GM23338 (cell line): ENCODE measurements around the gene CNN3. TPM values are rescaled to one million over a fixed set of nuclear protein-coding genes. Genes with fewer than 3 reads are reported as not detected.

ENCODE experiments used
- ATAC-seq: fragments of 200-7000 bp; cut with Tn5 transposase; 3 replicates; pipeline ENCODE4 v1.9.1; 2020
- DNase-seq: peaks from one replicate; pipeline ENCODE4 v3.0.0-alpha.2; 2015; ENCODE audit warnings: low spot score
- H2AFZ ChIP-seq: fragments of 200-600 bp; sonication (generic); 2 replicates; pipeline ENCODE4 v1.8.0; 2016; ENCODE audit warnings: antibody characterized with exemption, mild to moderate bottlenecking, moderate library complexity
- H3F3A ChIP-seq: fragments of 200-600 bp; sonication (generic); replicated peaks from 2 replicates; pipeline ENCODE4 v1.8.0; 2017; ENCODE audit warnings: antibody characterized with exemption, mixed run types, low read depth
- H3K27ac ChIP-seq: fragments of 200-600 bp; sonication (generic); 2 replicates; pipeline ENCODE4 v1.6.1; 2016; ENCODE audit warnings: low read depth
- H3K27me3 ChIP-seq: fragments of 200-600 bp; sonication (generic); 2 replicates; pipeline ENCODE4 v1.8.0; 2016; ENCODE audit warnings: mild to moderate bottlenecking, mixed run types, moderate library complexity; ENCODE audit not compliant: insufficient read depth
- H3K36me3 ChIP-seq: fragments of 200-600 bp; sonication (generic); 2 replicates; pipeline ENCODE4 v1.8.0; 2016; ENCODE audit warnings: mild to moderate bottlenecking; ENCODE audit not compliant: insufficient read depth
- H3K4me1 ChIP-seq: fragments of 200-600 bp; sonication (generic); 2 replicates; pipeline ENCODE4 v1.8.0; 2016; ENCODE audit warnings: mild to moderate bottlenecking, moderate library complexity; ENCODE audit not compliant: insufficient read depth
- H3K4me2 ChIP-seq: fragments of 200-600 bp; sonication (generic); 2 replicates; pipeline ENCODE4 v1.7.1; 2017; ENCODE audit warnings: mixed run types
- H3K4me3 ChIP-seq: fragments of 200-600 bp; sonication (generic); 2 replicates; pipeline ENCODE4 v1.6.1; 2016; ENCODE audit warnings: mixed run types
- H3K79me2 ChIP-seq: fragments of 200-600 bp; sonication (generic); replicated peaks from 2 replicates; pipeline ENCODE4 v1.8.0; 2017; ENCODE audit warnings: mild to moderate bottlenecking; ENCODE audit not compliant: insufficient read depth
- H3K9me2 ChIP-seq: fragments of 200-600 bp; sonication (generic); 2 replicates; pipeline ENCODE4 v1.8.0; 2017; ENCODE audit not compliant: insufficient read depth
- H4K20me1 ChIP-seq: fragments of 200-600 bp; sonication (generic); replicated peaks from 2 replicates; pipeline ENCODE4 v1.8.0; 2017; ENCODE audit warnings: mild to moderate bottlenecking; ENCODE audit not compliant: insufficient read depth
- H3K27ac Mint-ChIP-seq: 2 replicates; pipeline ENCODE4 v1.8.0; 2020; ENCODE audit warnings: inconsistent platforms, mild to moderate bottlenecking, moderate library complexity, mixed read lengths
- H3K27me3 Mint-ChIP-seq: 3 replicates; pipeline ENCODE4 v1.8.0; 2022; ENCODE audit warnings: low read depth, mild to moderate bottlenecking, moderate library complexity, mixed read lengths, inconsistent platforms; ENCODE audit not compliant: insufficient read depth, poor library complexity
- H3K36me3 Mint-ChIP-seq: 3 replicates; pipeline ENCODE4 v1.8.0; 2021; ENCODE audit warnings: low read depth, mild to moderate bottlenecking, inconsistent platforms, moderate library complexity, mixed read lengths
- H3K4me1 Mint-ChIP-seq: 3 replicates; pipeline ENCODE4 v1.8.0; 2020; ENCODE audit warnings: mild to moderate bottlenecking, inconsistent platforms, mixed read lengths
- H3K4me3 Mint-ChIP-seq: 3 replicates; pipeline ENCODE4 v1.8.0; 2021; ENCODE audit warnings: moderate library complexity, mild to moderate bottlenecking, inconsistent platforms, mixed read lengths
- H3K9me3 Mint-ChIP-seq: 3 replicates; pipeline ENCODE4 v1.8.0; 2020; ENCODE audit warnings: moderate library complexity, mild to moderate bottlenecking, inconsistent platforms, mixed read lengths
- CREB1 ChIP-seq: fragments of 250-450 bp; sonication (Bioruptor Pico); IDR thresholded peaks from 2 replicates; pipeline ENCODE4 v1.5.0; 2020; ENCODE audit warnings: low read depth, mild to moderate bottlenecking, moderate library complexity
- EZH2 ChIP-seq: fragments of 200-600 bp; sonication (generic); IDR thresholded peaks from one replicate; pipeline ENCODE4 v1.8.0; 2017; ENCODE audit warnings: antibody characterized with exemption, mild to moderate bottlenecking, low read depth; ENCODE audit not compliant: unreplicated experiment
- EZH2phosphoT487 ChIP-seq: fragments of 200-600 bp; sonication (generic); IDR thresholded peaks from one replicate; pipeline ENCODE4 v1.8.1; 2018; ENCODE audit warnings: antibody characterized with exemption; ENCODE audit not compliant: unreplicated experiment
- JUNB ChIP-seq: IDR thresholded peaks from one replicate; pipeline ENCODE4 v1.6.1; 2016; ENCODE audit warnings: antibody characterized with exemption; ENCODE audit not compliant: unreplicated experiment
- NANOG ChIP-seq: IDR thresholded peaks from 2 replicates; pipeline ENCODE4 v1.6.1; 2016; ENCODE audit warnings: antibody characterized with exemption, borderline replicate concordance
- POLR2AphosphoS5 ChIP-seq: IDR thresholded peaks from 2 replicates; pipeline ENCODE4 v1.6.1; 2016; ENCODE audit warnings: antibody characterized with exemption, low read depth
- STAT1 ChIP-seq: IDR thresholded peaks from one replicate; pipeline ENCODE4 v1.6.1; 2016; ENCODE audit warnings: antibody characterized with exemption; ENCODE audit not compliant: unreplicated experiment
- ZNF114 ChIP-seq: fragments of 250-450 bp; sonication (Bioruptor Pico); IDR thresholded peaks from 2 replicates; pipeline ENCODE4 v1.5.0; 2020; ENCODE audit warnings: mild to moderate bottlenecking, moderate library complexity
- ZNF331 ChIP-seq: fragments of 250-450 bp; sonication (Bioruptor Pico); IDR thresholded peaks from 2 replicates; pipeline ENCODE4 v1.5.0; 2020; ENCODE audit warnings: low read depth, mild to moderate bottlenecking, moderate library complexity
- polyA plus RNA-seq: library from polyadenylated mRNA; unstranded; fragments of >200 nt; fragmentation: Nextera tagmentation; extraction: Ambion mirVana; gene quantifications from 2 replicates; pipeline ENCODE4 v1.2.1, GENCODE V29; 2016
- total RNA-seq: library from RNA; depleted of rRNA; stranded (reverse); fragments of >200 nt; shearing (Covaris generic); gene quantifications from 2 replicates; pipeline ENCODE4 v1.2.3, GENCODE V29; 2014; rRNA removed
- TF ChIP-seq, protein P1 (sequence below): fragments of 250-450 bp; sonication (Bioruptor Pico); IDR thresholded peaks from 2 replicates; pipeline ENCODE4 v1.5.0; 2020; ENCODE audit warnings: mild to moderate bottlenecking, moderate library complexity

Gene CNN3
- total and polyA plus RNA-seq, 2 experiments from 2014 or later: 220 to 312 TPM

DNA sequence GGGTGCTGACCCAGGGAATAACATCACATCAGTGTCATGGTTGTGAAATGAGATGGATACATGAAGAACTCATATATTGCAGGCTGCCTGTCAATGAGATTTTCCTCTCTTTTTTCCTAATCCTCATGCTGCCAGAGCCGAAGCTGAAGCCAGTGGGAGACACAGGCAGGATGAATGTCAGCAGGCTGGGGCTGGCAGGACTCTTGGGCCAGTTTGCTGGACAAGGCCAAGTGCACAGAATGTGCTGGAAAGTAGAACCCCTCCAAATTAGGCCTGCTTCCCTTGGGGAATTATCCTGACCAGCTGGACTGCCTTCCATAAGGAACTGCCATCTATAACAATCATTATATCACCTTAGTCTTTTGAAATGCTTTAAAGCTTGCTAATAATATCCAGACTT is 75.3 kb downstream of the CNN3 start:
- ATAC-seq (no peak), DNase-seq (no peak)
- Mint-ChIP-seq H3K4me1 (no peaks in the 10 kb centered on the region), H3K27me3 (no peaks in the 10 kb centered on the region), H3K4me3 (no peak overlapping the region), H3K9me3 (no peaks in the 10 kb centered on the region), H3K36me3 (no peaks in the 10 kb centered on the region), H3K27ac (no peak overlapping the region)
- Histone ChIP-seq H3K36me3 (no peaks in the 10 kb centered on the region), H4K20me1 (no peaks in the 10 kb centered on the region), H3K27me3 (no peaks in the 10 kb centered on the region), H3K27ac (no peak overlapping the region), H3K9me2 (no peaks in the 10 kb centered on the region; the same call in 1 of the 2 replicates), H3K4me3 (no peak overlapping the region), H3F3A (no peaks in the 10 kb centered on the region), H3K79me2 (no peaks in the 10 kb centered on the region), H2AFZ (no peak overlapping the region), H3K4me1 (peaks cover 6% of the 10 kb centered on the region), H3K4me2 (no peak overlapping the region)
- no peak for TF ChIP-seq ZNF331 (CRISPR knock-in tag)
- TF ChIP-seq, protein P1, sequence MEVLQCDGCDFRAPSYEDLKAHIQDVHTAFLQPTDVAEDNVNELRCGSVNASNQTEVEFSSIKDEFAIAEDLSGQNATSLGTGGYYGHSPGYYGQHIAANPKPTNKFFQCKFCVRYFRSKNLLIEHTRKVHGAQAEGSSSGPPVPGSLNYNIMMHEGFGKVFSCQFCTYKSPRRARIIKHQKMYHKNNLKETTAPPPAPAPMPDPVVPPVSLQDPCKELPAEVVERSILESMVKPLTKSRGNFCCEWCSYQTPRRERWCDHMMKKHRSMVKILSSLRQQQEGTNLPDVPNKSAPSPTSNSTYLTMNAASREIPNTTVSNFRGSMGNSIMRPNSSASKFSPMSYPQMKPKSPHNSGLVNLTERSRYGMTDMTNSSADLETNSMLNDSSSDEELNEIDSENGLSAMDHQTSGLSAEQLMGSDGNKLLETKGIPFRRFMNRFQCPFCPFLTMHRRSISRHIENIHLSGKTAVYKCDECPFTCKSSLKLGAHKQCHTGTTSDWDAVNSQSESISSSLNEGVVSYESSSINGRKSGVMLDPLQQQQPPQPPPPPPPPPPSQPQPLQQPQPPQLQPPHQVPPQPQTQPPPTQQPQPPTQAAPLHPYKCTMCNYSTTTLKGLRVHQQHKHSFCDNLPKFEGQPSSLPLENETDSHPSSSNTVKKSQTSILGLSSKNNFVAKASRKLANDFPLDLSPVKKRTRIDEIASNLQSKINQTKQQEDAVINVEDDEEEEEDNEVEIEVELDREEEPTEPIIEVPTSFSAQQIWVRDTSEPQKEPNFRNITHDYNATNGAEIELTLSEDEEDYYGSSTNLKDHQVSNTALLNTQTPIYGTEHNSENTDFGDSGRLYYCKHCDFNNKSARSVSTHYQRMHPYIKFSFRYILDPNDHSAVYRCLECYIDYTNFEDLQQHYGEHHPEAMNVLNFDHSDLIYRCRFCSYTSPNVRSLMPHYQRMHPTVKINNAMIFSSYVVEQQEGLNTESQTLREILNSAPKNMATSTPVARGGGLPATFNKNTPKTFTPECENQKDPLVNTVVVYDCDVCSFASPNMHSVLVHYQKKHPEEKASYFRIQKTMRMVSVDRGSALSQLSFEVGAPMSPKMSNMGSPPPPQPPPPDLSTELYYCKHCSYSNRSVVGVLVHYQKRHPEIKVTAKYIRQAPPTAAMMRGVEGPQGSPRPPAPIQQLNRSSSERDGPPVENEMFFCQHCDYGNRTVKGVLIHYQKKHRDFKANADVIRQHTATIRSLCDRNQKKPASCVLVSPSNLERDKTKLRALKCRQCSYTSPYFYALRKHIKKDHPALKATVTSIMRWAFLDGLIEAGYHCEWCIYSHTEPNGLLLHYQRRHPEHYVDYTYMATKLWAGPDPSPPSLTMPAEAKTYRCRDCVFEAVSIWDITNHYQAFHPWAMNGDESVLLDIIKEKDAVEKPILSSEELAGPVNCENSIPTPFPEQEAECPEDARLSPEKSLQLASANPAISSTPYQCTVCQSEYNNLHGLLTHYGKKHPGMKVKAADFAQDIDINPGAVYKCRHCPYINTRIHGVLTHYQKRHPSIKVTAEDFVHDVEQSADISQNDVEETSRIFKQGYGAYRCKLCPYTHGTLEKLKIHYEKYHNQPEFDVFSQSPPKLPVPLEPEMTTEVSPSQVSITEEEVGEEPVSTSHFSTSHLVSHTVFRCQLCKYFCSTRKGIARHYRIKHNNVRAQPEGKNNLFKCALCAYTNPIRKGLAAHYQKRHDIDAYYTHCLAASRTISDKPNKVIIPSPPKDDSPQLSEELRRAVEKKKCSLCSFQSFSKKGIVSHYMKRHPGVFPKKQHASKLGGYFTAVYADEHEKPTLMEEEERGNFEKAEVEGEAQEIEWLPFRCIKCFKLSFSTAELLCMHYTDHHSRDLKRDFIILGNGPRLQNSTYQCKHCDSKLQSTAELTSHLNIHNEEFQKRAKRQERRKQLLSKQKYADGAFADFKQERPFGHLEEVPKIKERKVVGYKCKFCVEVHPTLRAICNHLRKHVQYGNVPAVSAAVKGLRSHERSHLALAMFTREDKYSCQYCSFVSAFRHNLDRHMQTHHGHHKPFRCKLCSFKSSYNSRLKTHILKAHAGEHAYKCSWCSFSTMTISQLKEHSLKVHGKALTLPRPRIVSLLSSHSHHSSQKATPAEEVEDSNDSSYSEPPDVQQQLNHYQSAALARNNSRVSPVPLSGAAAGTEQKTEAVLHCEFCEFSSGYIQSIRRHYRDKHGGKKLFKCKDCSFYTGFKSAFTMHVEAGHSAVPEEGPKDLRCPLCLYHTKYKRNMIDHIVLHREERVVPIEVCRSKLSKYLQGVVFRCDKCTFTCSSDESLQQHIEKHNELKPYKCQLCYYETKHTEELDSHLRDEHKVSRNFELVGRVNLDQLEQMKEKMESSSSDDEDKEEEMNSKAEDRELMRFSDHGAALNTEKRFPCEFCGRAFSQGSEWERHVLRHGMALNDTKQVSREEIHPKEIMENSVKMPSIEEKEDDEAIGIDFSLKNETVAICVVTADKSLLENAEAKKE (CRISPR knock-in tag): no peak
- no peak for TF ChIP-seq JUNB
- TF ChIP-seq CREB1 (CRISPR knock-in tag): no peak
- no peak for TF ChIP-seq EZH2
- TF ChIP-seq POLR2AphosphoS5: no peak
- TF ChIP-seq EZH2phosphoT487: no peak
- TF ChIP-seq NANOG: no peak
- no peak for TF ChIP-seq ZNF114
- TF ChIP-seq STAT1: no peak

Other genes starting within 250 kb of the CNN3 start
- gene SLC44A3, start 106.8 kb downstream of the CNN3 start, total RNA-seq: 2.9 and 6.8 TPM in 2 replicates
- gene SLC44A3, start 106.8 kb downstream of the CNN3 start, polyA plus RNA-seq: 4.0 and 4.5 TPM in 2 replicates
- gene ALG14, start 145.8 kb upstream of the CNN3 start, total RNA-seq: 0.42 and 0.70 TPM in 2 replicates
- gene ALG14, start 145.8 kb upstream of the CNN3 start, polyA plus RNA-seq: 2.8 and 4.1 TPM in 2 replicates
- 3.5 and 4.5 TPM in 2 replicates for gene TLCD4, start 190.2 kb upstream of the CNN3 start, total RNA-seq
- gene TLCD4, start 190.2 kb upstream of the CNN3 start, polyA plus RNA-seq: 2.8 and 4.2 TPM in 2 replicates